Muscle of leg (tissue), 11 donors: Measurements from ENCODE around the gene GCSAML. TPM values are rescaled to one million over a fixed set of nuclear protein-coding genes. Genes with fewer than 3 reads are reported as not detected.

Source experiments
- DNase-seq: peaks from one replicate; pipeline ENCODE4 v3.0.0; 2013
- H3K27ac ChIP-seq: one replicate; pipeline ENCODE4 v1.5.1; 2013; ENCODE audit warnings: mild to moderate bottlenecking, low read length, control low read depth
- H3K27me3 ChIP-seq: one replicate; pipeline ENCODE4 v1.6.1; 2013; ENCODE audit warnings: low read length; ENCODE audit not compliant: control insufficient read depth, insufficient read depth
- H3K36me3 ChIP-seq: one replicate; pipeline ENCODE4 v1.6.1; 2013; ENCODE audit warnings: low read length; ENCODE audit not compliant: control insufficient read depth, insufficient read depth
- H3K4me1 ChIP-seq: one replicate; pipeline ENCODE4 v1.6.1; 2013; ENCODE audit warnings: low read length; ENCODE audit not compliant: control insufficient read depth, insufficient read depth
- H3K4me3 ChIP-seq: one replicate; pipeline ENCODE4 v1.5.1; 2013; ENCODE audit warnings: low read length, control low read depth
- H3K9me3 ChIP-seq: replicated peaks from 2 replicates; pipeline ENCODE4 v1.6.1; 2013; ENCODE audit warnings: low read depth, low read length; ENCODE audit not compliant: control insufficient read depth
- WGBS: methylation state at CpG from one replicate; pipeline ENCODE4 v1.1.5; 2013; ENCODE audit warnings: missing lambda C conversion rate; ENCODE audit not compliant: insufficient coverage; 5-methylcytosine and 5-hydroxymethylcytosine counted together
- polyA plus RNA-seq, 8 donors: library from polyadenylated mRNA; unstranded; fragments of 120-200 nt; gene quantifications; one replicate each; pipeline versions ENCODE4 v1.2.1 to v1.2.3, GENCODE V29; 2013; ENCODE audit warnings: inconsistent platforms in 1 of 8, low replicate concordance in 1 of 8; ENCODE audit not compliant: insufficient read length in 8 of 8, insufficient read depth in 1 of 8
- total RNA-seq: library from RNA; stranded (reverse); fragments of 120-200 nt; gene quantifications from one replicate; pipeline ENCODE4 v1.2.4, GENCODE V29; 2013

The GCSAML gene
- total and polyA plus RNA-seq, 9 donors, result 0.05 to 0.25 (median 0.11) TPM

DNA sequence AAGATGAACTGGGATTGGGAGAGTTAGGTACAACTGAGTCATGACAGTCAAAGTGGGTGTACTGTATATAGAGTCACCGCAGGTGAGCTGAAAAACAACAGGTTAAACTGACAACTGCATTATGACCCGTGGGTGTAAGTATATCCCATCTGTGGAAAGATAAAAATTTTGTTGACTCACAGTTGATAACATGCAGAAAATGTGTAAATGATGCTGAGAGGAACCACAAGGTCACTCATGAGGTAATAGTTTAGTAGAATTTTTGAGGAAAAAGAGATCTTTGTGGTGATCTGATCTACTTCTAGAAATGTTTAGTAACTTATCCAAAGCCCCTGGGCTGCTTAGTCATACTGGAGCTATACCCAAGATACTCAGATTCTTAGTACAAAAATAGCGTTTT lies 13.5 kb upstream of the GCSAML start:
- 71% methylated on average over 3 of the region's 3 CpGs for WGBS
- Histone ChIP-seq H3K9me3 (no peaks in the 10 kb centered on the region), H3K27me3 (no peaks in the 10 kb centered on the region), H3K27ac (no peak overlapping the region), H3K4me3 (no peak overlapping the region), H3K4me1 (no peaks in the 10 kb centered on the region), H3K36me3 (no peaks in the 10 kb centered on the region)
- no peak for DNase-seq

DNA sequence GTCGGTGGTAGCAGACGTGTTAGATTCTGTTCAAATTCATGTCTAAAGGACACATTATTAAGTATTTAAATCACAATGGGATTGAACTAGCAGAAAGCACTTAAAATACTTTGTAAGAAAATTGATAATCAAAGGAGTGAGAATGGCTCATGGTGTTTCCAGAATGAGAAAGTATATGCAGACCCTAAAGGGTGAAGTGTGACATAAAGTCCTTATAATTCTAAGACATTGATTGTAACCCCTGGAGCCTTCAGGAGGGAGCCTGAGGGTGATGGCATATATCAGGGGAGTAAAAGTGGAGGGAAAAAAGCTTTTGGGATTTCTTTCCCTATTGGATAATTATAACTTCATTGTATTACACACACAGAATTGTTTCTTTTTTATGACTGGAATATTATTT lies 12.6 kb upstream of the GCSAML start, which contains the start of gene OR2C3:
Gene OR2C3 (minus strand): TSS at position 101 of the 400 bp plus-strand sequence. CDS start 3,929 bp downstream, outside the sequence.
- DNase-seq, result no peak

DNA sequence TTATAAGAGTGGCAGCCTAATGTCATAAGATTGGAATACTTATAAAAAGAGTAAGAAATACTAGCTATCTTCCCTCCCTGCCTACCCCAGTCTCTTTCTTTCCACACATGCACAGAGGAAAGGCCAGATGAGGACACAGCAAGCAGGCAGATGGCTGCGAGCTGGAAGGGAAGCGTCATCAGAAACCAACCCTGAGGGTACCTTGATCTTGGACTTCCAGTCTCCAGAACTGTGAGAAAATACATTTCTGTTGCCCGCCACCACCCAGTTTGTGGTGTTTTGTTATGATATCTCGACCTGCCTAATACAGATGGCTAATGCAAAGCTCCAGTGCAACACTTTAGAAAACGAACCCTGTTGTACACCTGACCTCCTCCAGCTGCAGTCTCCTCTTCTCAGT lies 10.4 kb upstream of the GCSAML start:
- H3K4me3 ChIP-seq, result no peak overlapping the region
- WGBS, result 100% methylated on average over 2 of the region's 5 CpGs
- DNase-seq, result no peak

More for the DNA sequence above, 12.6 kb upstream of the GCSAML start, which contains the start of gene OR2C3:
- H3K27me3 ChIP-seq, result no peaks in the 10 kb centered on the region
- no peaks in the 10 kb centered on the region for H3K9me3 ChIP-seq
- no peaks in the 10 kb centered on the region for H3K36me3 ChIP-seq
- WGBS, result no CpG with 5 or more reads among the region's 2 CpGs
- H3K4me1 ChIP-seq, result no peaks in the 10 kb centered on the region
- H3K27ac ChIP-seq, result no peak within 1 kb of the TSS
- H3K4me3 ChIP-seq, result no peak within 1 kb of the TSS

DNA sequence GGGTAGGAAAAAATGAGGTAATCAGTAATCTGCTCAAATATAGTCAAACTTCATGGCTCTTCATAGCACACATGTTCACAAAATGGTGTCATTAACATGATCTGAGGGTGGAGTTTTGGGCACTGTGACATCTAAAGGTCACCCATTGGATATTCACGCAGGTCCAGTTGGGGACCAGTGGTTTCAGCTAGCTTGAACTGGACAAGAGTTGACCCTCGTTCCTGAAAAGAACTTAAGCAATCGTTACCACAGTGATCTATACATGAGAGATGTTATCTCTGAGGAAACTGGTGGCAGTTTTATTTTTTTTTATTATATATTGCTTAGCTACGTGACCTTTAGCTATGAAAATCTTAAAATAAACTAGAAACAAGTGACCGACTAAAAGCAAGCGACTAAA lies 9.7 kb upstream of the GCSAML start:
- H3K27me3 ChIP-seq, result no peaks in the 10 kb centered on the region
- WGBS, result 76% methylated on average over 4 of the region's 6 CpGs

More for the DNA sequence above, 10.4 kb upstream of the GCSAML start:
- no peaks in the 10 kb centered on the region for H3K9me3 ChIP-seq
- H3K4me1 ChIP-seq, result no peaks in the 10 kb centered on the region
- no peak overlapping the region for H3K27ac ChIP-seq
- H3K27me3 ChIP-seq, result no peaks in the 10 kb centered on the region
- H3K36me3 ChIP-seq, result no peaks in the 10 kb centered on the region

DNA sequence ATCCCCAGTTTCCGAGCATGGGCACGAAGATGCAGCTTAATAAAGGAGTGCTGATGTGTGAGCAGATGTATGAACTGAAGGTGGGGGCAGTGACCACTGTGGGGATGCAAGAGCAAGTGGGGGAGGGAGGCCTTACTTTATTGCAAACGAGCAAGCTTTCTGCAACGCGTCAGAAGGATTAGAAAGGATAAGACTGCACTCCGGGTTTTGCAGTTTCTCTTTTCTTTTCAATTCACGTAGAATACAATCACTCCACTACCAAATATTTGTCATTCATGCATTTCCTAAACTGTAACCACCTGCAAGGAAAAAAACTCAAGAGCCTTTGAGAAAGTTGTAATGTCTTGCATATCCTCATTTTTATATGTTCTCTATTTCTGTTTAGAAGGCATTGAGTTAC lies 8.4 kb upstream of the GCSAML start:
- Histone ChIP-seq H3K4me1 (no peaks in the 10 kb centered on the region), H3K27ac (no peak overlapping the region), H3K9me3 (no peaks in the 10 kb centered on the region), H3K4me3 (no peak overlapping the region), H3K36me3 (no peaks in the 10 kb centered on the region), H3K27me3 (no peaks in the 10 kb centered on the region)
- no peak for DNase-seq
- 31% methylated on average over 2 of the region's 7 CpGs for WGBS

More for the DNA sequence above, 9.7 kb upstream of the GCSAML start:
- H3K4me3 ChIP-seq, result no peak overlapping the region
- no peaks in the 10 kb centered on the region for H3K9me3 ChIP-seq
- no peaks in the 10 kb centered on the region for H3K4me1 ChIP-seq
- H3K27ac ChIP-seq, result no peak overlapping the region
- no peaks in the 10 kb centered on the region for H3K36me3 ChIP-seq
- DNase-seq, result no peak

DNA sequence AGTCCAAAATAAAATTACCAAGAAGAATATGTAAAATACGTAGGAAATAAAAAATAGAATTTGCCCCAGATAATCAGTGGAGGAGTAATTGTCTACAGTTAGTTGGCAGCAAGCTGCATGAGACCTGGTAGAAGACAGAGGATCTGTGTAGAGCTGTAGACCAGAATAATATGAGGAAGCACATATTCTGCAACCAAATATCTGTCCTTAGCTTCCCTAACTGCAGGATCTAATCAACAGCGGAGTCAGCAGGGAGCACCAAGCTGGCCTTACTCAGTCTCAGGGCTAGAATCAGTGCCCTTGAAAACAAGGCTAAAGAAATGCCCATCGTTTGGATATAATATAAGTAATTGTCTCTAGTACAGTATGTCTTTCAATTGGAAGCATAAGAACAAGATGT lies 6.1 kb upstream of the GCSAML start:
- no peak for DNase-seq
- no peaks in the 10 kb centered on the region for H3K36me3 ChIP-seq
- WGBS, result no CpG with 5 or more reads among the region's 3 CpGs

DNA sequence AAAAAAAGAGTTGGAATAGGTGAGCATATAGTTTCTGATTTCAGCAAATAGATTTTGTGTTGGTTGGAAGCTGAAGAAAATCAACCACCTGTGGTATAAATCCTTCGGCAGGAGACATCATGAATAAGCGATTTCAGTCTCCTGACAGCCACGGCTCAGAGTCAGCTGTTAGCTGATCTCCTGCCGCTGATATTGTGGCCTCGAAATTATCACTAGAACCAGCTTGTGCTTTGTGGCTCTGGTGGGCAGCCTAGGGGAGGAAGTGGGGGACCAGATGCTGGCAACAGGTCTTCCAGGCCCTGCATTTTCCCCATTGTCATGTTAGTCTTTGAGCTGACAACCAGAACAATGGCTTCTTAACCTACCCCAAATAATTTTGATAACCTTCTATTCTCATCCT lies 842 bp upstream of the GCSAML start:
- Histone ChIP-seq H3K36me3 (no peaks in the 10 kb centered on the region), H3K4me1 (no peaks in the 10 kb centered on the region), H3K27me3 (no peaks in the 10 kb centered on the region), H3K9me3 (no peaks in the 10 kb centered on the region), H3K27ac (no peak overlapping the region), H3K4me3 (no peak overlapping the region)
- WGBS, result 56% methylated on average over 5 of the region's 5 CpGs
- DNase-seq, result no peak

More for the DNA sequence above, 6.1 kb upstream of the GCSAML start:
- no peaks in the 10 kb centered on the region for H3K4me1 ChIP-seq
- H3K27me3 ChIP-seq, result no peaks in the 10 kb centered on the region
- no peak overlapping the region for H3K27ac ChIP-seq
- H3K4me3 ChIP-seq, result no peak overlapping the region
- no peaks in the 10 kb centered on the region for H3K9me3 ChIP-seq

DNA sequence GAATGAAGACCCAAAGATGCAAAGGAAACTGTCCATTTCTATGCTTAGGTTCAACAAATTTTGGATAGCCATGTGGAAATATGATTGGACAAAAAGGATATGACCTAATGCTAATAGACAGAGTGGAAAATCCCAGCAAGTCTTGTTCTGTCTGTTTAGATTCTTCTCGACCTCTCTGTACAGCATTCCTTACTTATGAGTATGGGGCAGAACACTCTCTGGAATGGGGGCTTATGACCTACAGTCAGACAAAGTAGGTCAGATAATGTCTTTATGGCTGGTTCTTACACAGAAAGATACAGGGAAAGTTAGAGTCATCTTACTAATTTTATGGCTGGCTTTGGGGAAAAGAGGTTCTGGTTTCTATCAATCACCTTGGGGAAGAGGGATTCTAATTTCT lies 2.8 kb downstream of the GCSAML start:
- no peaks in the 10 kb centered on the region for H3K36me3 ChIP-seq
- no peak overlapping the region for H3K27ac ChIP-seq
- H3K27me3 ChIP-seq, result no peaks in the 10 kb centered on the region
- WGBS, result no CpG with 5 or more reads among the region's 1 CpG
- H3K4me3 ChIP-seq, result no peak overlapping the region
- DNase-seq, result no peak
- H3K9me3 ChIP-seq, result no peaks in the 10 kb centered on the region
- no peaks in the 10 kb centered on the region for H3K4me1 ChIP-seq

DNA sequence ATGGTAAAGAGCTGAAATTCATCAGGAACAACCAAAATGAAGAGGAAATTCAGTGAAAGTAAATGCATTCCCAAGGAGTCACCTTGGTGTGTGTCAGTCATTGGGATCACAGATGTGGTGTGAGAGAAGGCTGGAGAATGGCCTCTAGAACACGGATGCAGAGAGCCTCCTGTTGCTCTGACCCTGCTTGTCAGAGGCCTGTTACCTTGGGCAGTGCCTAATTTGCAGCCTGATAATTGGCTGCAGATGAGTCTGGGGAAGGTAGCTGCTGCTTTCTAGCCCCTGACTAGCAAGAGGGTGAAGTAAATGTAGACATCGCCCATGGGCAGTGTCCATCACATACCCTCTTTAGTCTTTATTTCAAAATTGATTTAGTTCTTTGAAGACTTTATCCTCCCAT lies 3.3 kb downstream of the GCSAML start:
- H3K27me3 ChIP-seq, result no peaks in the 10 kb centered on the region
- 0% methylated on average over 1 of the region's 2 CpGs for WGBS
- H3K36me3 ChIP-seq, result no peaks in the 10 kb centered on the region
- H3K9me3 ChIP-seq, result no peaks in the 10 kb centered on the region
- no peak for DNase-seq
- no peak overlapping the region for H3K4me3 ChIP-seq
- H3K4me1 ChIP-seq, result no peaks in the 10 kb centered on the region
- no peak overlapping the region for H3K27ac ChIP-seq

DNA sequence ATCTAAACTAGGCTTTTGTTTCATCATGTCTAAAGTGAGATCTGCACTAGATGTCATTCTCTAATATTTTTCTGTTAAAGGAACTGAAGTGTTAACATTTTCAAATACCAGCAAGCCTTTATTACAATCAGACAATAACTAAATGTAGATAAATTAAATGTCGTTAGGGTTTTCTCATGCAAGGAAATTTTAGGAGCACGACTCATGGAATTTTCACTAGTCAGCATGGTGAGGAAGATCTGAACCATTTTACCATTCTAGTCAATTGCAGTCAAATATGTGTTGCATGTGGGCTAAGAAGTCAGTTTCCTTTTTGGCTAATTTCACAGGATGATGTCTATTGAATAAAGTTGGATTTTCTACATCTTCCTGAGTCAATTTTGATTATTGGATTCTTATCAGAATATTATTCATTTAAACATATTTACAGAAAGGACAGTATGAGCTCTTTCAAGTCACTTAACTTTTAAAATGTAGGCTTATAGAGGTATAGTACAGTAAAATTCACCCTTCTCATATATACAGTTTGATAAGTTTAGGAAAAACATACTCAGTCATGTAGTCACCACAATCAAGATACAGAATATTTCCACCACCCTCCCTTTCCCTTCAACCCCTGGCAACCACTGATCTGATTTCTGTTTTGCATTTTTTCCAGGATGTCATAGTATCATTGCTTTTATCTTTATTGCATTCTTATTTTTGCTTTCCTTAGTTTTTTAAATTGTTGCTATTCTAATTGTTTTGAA lies 9.2 kb downstream of the GCSAML start:
- Histone ChIP-seq H3K4me1 (no peaks in the 10 kb centered on the region), H3K27ac (no peak overlapping the region), H3K4me3 (no peak overlapping the region), H3K36me3 (no peaks in the 10 kb centered on the region), H3K9me3 (no peaks in the 10 kb centered on the region), H3K27me3 (no peaks in the 10 kb centered on the region)
- no CpG with 5 or more reads among the region's 2 CpGs for WGBS
- DNase-seq, result no peak
